GM13976 (cell line): ENCODE data around the gene MIOS.

ENCODE experiments used
- DNase-seq: peaks from one replicate; pipeline ENCODE4 v3.0.0; 2012; ENCODE audit warnings: low spot score
- in situ Hi-C: fragments of 300-500 bp; cut with MboI; formaldehyde crosslinking; loops from one replicate; pipeline ENCODE4 v1.12.0; 2022; ENCODE audit warnings: low sequenced_read_pairs, mixed read lengths, inconsistent platforms; ENCODE audit not compliant: unreplicated experiment
- TF ChIP-seq, protein P1 (sequence below): IDR thresholded peaks from 2 replicates; pipeline ENCODE4 v1.5.1; 2012; ENCODE audit warnings: borderline replicate concordance, mild to moderate bottlenecking; ENCODE audit not compliant: insufficient read depth; ENCODE audit errors: extremely low read depth, missing control alignments, control extremely low read depth

MIOS gene

DNA sequence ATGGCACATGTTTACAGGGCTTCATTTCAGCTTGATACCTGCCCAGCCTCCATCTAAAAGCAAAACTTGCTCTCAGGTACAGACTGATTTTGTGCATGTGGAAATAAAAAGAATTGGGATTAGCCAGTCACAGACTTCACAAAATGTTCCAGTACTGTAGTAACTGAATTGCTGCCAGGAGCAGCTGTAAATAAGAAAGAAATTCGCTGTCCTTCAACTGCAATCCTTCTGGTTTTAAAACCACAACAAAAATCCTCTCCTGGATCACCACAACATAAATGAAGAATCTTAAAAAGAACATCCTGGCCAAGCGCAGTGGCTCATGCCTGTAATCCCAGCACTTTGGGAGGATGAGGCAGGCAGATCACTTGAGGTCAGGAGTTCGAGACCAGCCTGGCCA, 3.9 kb upstream of the MIOS start:
- TF ChIP-seq, protein P1, sequence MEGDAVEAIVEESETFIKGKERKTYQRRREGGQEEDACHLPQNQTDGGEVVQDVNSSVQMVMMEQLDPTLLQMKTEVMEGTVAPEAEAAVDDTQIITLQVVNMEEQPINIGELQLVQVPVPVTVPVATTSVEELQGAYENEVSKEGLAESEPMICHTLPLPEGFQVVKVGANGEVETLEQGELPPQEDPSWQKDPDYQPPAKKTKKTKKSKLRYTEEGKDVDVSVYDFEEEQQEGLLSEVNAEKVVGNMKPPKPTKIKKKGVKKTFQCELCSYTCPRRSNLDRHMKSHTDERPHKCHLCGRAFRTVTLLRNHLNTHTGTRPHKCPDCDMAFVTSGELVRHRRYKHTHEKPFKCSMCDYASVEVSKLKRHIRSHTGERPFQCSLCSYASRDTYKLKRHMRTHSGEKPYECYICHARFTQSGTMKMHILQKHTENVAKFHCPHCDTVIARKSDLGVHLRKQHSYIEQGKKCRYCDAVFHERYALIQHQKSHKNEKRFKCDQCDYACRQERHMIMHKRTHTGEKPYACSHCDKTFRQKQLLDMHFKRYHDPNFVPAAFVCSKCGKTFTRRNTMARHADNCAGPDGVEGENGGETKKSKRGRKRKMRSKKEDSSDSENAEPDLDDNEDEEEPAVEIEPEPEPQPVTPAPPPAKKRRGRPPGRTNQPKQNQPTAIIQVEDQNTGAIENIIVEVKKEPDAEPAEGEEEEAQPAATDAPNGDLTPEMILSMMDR, result no peak
- in situ Hi-C loops, result no loop called here
- no peak for DNase-seq

DNA sequence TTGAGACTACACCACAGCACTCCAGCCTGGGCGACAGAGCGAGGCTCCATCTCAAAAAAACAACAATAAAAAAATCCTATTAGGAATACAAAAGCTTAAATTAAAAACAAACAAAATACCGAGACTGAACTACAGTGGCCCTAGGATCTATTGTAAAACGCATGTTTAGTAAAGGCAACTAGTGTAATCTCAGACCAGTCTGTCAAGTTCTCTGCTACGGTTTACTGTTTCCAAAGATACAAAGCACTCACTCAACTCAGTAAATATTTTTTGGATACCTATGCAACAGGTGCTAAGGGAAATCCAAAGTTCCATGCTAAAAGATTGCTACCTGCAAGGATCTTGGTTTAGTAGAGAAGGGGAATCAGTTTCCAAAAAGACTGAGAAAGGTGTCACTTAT, 3.4 kb upstream of the MIOS start:
- DNase-seq, result no peak
- in situ Hi-C loops, result no loop called here
- TF ChIP-seq, protein P1, result no peak

DNA sequence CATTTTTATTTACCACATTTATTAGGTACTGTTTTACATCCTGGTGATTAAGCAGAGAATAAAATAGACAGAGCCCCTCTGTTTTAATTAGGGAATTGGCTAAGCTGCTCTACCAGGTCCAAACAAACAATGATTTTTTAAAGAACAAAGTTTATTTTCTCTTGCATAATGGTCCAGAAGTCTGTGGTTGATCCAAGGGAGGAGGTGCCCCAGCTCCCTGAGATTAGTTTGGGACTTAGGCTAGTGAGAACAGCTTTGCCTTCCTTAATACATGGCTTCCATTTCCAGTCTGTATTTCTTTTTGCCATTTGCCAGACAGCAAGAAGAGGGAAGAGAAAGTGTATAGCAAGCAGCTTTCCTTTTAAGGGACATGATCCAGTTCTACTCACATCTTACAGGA, 2.9 kb upstream of the MIOS start:
- in situ Hi-C loops, result no loop called here
- no peak for DNase-seq
- TF ChIP-seq, protein P1, result no peak

DNA sequence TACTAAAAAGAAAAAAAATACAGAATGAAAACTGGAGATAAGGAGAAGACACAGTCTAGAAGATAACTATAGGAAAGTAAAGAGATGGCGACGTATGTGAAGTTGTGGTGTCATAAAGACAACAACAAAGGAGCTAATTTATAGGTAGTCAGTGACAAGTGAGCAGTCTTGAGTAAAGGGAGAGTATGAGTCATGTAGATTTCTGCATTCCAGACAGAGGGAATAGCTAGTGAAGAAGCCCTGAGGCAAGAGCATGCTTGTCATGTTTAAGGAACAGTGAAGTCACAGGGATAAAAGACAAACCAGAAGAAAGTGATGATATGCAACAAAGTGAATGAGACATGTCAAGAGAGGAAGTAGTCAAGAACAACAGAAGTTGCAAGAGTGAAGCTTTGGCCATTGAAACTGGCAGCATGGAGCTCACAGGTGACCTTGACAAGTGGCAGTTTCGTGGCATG, 2.3 kb upstream of the MIOS start:
- TF ChIP-seq, protein P1, result no peak
- in situ Hi-C loops, result no loop called here
- no peak for DNase-seq

DNA sequence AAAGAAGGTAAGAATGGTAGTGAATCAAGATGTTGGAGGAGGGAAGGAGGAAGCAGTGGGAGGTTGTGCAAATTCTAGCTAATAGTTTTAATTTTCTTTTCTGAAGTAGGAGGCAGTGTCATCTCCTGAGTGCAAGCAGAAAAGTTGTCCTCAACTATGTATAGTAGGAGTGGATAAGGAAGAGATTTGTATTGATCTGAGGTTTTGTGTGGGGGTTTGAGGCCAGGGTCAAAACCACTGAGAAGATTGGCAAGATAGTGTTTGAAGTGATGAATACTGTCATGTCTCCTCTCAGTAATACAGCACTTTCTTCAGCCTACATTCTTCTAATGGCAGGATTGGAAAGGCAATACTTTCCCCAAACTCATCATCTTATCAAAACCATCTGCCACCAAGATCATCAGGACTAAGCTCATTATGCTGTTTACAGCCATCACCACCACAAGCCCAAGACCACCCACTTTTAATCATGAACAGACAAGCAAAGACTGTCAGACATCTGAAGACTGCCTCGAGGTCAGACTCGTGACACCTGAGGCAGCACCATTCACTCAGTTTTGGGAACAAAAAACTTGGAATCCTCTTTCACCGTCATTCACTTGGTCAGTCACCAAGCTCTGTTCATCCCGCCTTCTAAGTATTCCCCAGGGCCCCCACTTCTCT, 1.5 kb upstream of the MIOS start:
- in situ Hi-C loops, result no loop called here
- TF ChIP-seq, protein P1, result no peak
- peak; percentile 21 for DNase-seq

DNA sequence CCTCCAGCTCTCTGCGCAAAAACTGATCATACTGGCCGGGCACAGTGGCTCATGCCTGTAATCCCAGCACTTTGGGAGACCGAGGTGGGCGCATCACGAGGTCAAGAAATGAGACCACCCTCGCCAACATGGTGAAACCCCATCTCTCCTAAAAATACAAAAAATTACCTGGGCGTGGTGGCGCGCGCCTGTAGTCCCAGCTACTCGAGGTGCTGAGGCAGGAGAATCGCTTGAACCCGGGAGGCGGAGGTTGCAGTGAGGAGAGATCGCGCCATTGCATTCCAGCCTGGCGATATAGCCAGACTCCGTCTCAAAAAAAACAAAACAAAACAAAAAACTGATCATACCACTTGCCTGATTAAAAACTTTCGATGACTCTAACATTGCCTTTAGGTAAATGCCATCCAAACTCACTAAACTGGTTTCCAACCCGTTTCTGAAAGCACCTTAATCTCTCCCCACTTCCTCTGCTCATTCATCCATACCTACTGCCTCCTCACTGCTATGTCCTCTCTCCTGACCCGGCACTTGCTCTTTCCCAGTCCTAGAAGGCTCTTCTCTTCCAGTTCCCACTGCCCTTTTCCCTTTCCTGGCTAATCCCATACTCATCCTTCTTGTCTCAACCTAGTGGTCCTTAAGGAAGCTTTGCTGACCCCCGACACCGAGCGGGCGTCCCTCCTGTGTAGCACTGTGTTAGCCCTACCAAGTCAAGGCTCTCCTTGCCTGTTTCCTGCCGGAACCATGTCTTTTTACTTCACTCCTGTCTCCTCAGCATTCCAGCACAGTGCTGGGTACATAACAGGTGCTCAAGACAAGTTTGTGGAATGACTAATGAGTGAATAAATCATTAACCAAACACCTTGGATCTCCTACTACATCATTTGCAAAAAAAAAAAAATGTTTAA, 686 bp upstream of the MIOS start:
- in situ Hi-C loops, result no loop called here
- peak; percentile 24 for DNase-seq
- TF ChIP-seq, protein P1, result no peak
